K562 (cell line): ENCODE data around the gene PDLIM5. TPM values are rescaled to one million over a fixed set of nuclear protein-coding genes. Genes with fewer than 3 reads are reported as not detected.

Source experiments
- ATAC-seq: fragments of 200-7000 bp; cut with Tn5 transposase; 3 replicates; pipeline ENCODE4 v1.9.1; 2020; ENCODE audit warnings: moderate library complexity
- BruUV-seq: library from RNA; stranded (reverse); fragments of 400-500 nt; replicated peaks from 2 replicates; lab custom pipeline; 2021; lab: Mats Ljungman, UMichigan
- CTCF ChIA-PET: fragments of 300-600 bp; formaldehyde crosslinking; extraction: SDS; loops from one replicate; lab custom pipeline; 2021; ENCODE audit warnings: low intra/inter-chr PET ratio; lab: Yijun Ruan, JAX
- POLR2A ChIA-PET: fragments of 300-600, 350-650 bp; sonication (Branson Sonifier 250); formaldehyde crosslinking; extraction: SDS; loops from one replicate; lab custom pipeline; 2021; ENCODE audit warnings: antibody characterized with exemption, inconsistent platforms; lab: Yijun Ruan, JAX
- DNase-seq, 4 experiments: peaks; one replicate each; pipeline versions ENCODE4 v3.0.0 to v3.0.0-alpha.2; 2011 to 2018; ENCODE audit warnings: low spot score in 3 of 4, mixed read lengths in 3 of 4; ENCODE audit errors: extremely low read depth in 1 of 4
- FAIRE-seq: peaks from 2 replicates; lab custom pipeline; 2011; peaks lifted over from hg19 to GRCh38; lab: Jason Lieb, UNC
- H2AFZ ChIP-seq: 2 replicates; pipeline ENCODE4 v1.6.0; 2011; ENCODE audit warnings: low read depth, low read length, control low read depth, inconsistent platforms
- H3K27ac ChIP-seq: fragments of 200-600 bp; 3 replicates; pipeline ENCODE4 v1.8.0; 2011; ENCODE audit warnings: low read depth, mild to moderate bottlenecking, control low read depth, inconsistent platforms, low read length, moderate library complexity, mixed read lengths; ENCODE audit errors: extremely low read depth
- H3K27me3 ChIP-seq, 2 experiments: fragments of 300-600 bp in 1 of 2; 2 replicates in 1 of 2; 3 replicates in 1 of 2; pipeline versions ENCODE4 v1.6.0 to v1.8.0; 2011; ENCODE audit warnings: inconsistent platforms in 2 of 2, low read length in 2 of 2, mild to moderate bottlenecking in 1 of 2, mixed read lengths in 1 of 2, moderate library complexity in 1 of 2; ENCODE audit not compliant: control insufficient read depth in 2 of 2, insufficient read depth in 2 of 2
- H3K36me3 ChIP-seq: fragments of 300-600 bp; 3 replicates; pipeline ENCODE4 v1.8.0; 2011; ENCODE audit warnings: mild to moderate bottlenecking, low read length, inconsistent platforms; ENCODE audit not compliant: control insufficient read depth, insufficient read depth
- H3K4me1 ChIP-seq, 2 experiments: fragments of 200-600 bp in 1 of 2; replicated peaks in 1 of 2; 2 replicates in 1 of 2; 3 replicates in 1 of 2; pipeline versions ENCODE4 v1.5.1 to v1.8.0; 2011; ENCODE audit warnings: inconsistent platforms in 2 of 2, low read length in 2 of 2, mild to moderate bottlenecking in 1 of 2, mixed read lengths in 1 of 2, moderate library complexity in 1 of 2; ENCODE audit not compliant: control insufficient read depth in 2 of 2, insufficient read depth in 2 of 2
- H3K4me2 ChIP-seq: 2 replicates; pipeline ENCODE4 v1.6.1; 2011; ENCODE audit warnings: low read length, control low read depth, inconsistent platforms, mixed read lengths; ENCODE audit not compliant: insufficient read depth
- H3K4me3 ChIP-seq: fragments of 200-600 bp; sonication (generic), shearing (Covaris generic); 2 replicates; pipeline ENCODE4 v1.5.1; 2016; ENCODE audit warnings: control low read depth, inconsistent platforms
- H3K79me2 ChIP-seq: fragments of 200-600 bp; 3 replicates; pipeline ENCODE4 v1.8.0; 2011; ENCODE audit warnings: low read length, inconsistent platforms; ENCODE audit not compliant: control insufficient read depth, insufficient read depth
- H3K9ac ChIP-seq, 2 experiments: 2 replicates each; pipeline versions ENCODE4 v1.6.0 to v1.6.1; 2011; ENCODE audit warnings: low read depth in 2 of 2, low read length in 2 of 2, control low read depth in 1 of 2, inconsistent platforms in 1 of 2, mild to moderate bottlenecking in 1 of 2, mixed read lengths in 1 of 2; ENCODE audit not compliant: insufficient read depth in 1 of 2
- H3K9me1 ChIP-seq: one replicate; pipeline ENCODE4 v1.6.0; 2011; ENCODE audit warnings: inconsistent platforms, mild to moderate bottlenecking, low read length, moderate library complexity; ENCODE audit not compliant: control insufficient read depth, insufficient read depth
- H3K9me3 ChIP-seq: replicated peaks from 2 replicates; pipeline ENCODE4 v1.5.1; 2011; ENCODE audit warnings: low read depth, low read length, inconsistent platforms; ENCODE audit not compliant: control insufficient read depth, insufficient read depth
- H4K20me1 ChIP-seq: replicated peaks from 2 replicates; pipeline ENCODE4 v1.6.1; 2011; ENCODE audit warnings: low read length, inconsistent platforms, mixed read lengths; ENCODE audit not compliant: control insufficient read depth, insufficient read depth
- DMBX1 ChIP-seq: fragments of 250-450 bp; sonication (Bioruptor Pico); IDR thresholded peaks from 2 replicates; pipeline ENCODE4 v1.8.0; 2022; ENCODE audit warnings: inconsistent platforms, mild to moderate bottlenecking, moderate library complexity, borderline replicate concordance
- E2F3 ChIP-seq: fragments of 250-450 bp; sonication (Bioruptor Pico); IDR thresholded peaks from 2 replicates; pipeline ENCODE4 v1.4.0; 2020; ENCODE audit warnings: mild to moderate bottlenecking
- GABPA ChIP-seq: fragments of 200-800 bp; sonication (Bioruptor generic); conservative IDR thresholded peaks from 2 replicates; pipeline ENCODE4 v1.6.1; 2016; ENCODE audit warnings: low read depth, missing genetic modification characterization, missing compliant biosample characterization
- MED1 ChIP-seq: sonication (generic); formaldehyde crosslinking; IDR thresholded peaks from 2 replicates; pipeline ENCODE4 v1.8.1; 2023; ENCODE audit warnings: missing genetic modification reagents, borderline replicate concordance
- NCOA1 ChIP-seq: fragments of 450-650 bp; IDR thresholded peaks from 2 replicates; pipeline ENCODE4 v1.6.1; 2016; ENCODE audit warnings: low read depth
- NFXL1 ChIP-seq: fragments of 450-650 bp; formaldehyde crosslinking; IDR thresholded peaks from 2 replicates; pipeline ENCODE4 v1.4.0; 2021; ENCODE audit warnings: mild to moderate bottlenecking
- PRPF4 ChIP-seq: fragments of 200-400 bp; formaldehyde crosslinking; IDR thresholded peaks from one replicate; pipeline ENCODE4 v1.6.1; 2017; ENCODE audit warnings: low read length, low read depth, mild to moderate bottlenecking; ENCODE audit not compliant: insufficient read depth, poor library complexity, severe bottlenecking
- ZNF318 ChIP-seq, 2 experiments: fragments of 450-650 bp; IDR thresholded peaks; 2 replicates each; pipeline ENCODE4 v1.6.1; 2016; ENCODE audit warnings: mild to moderate bottlenecking in 2 of 2, borderline replicate concordance in 1 of 2, low read depth in 1 of 2, moderate library complexity in 1 of 2
- ZNF75A ChIP-seq: fragments of 450-650 bp; formaldehyde crosslinking; IDR thresholded peaks from 2 replicates; pipeline ENCODE4 v1.4.0; 2020; ENCODE audit warnings: mild to moderate bottlenecking
- ZNF764 ChIP-seq: fragments of 250-450 bp; sonication (Bioruptor Pico); IDR thresholded peaks from 2 replicates; pipeline ENCODE4 v1.4.0; 2020; ENCODE audit warnings: low read depth, mild to moderate bottlenecking, moderate library complexity
- WGBS: fragments of 100-300 bp; shearing (Covaris generic); methylation state at CpG from one replicate; pipeline ENCODE4 v1.1.6; 2016; ENCODE audit warnings: low coverage, mixed read lengths; ENCODE audit not compliant: insufficient coverage; ENCODE audit errors: missing lambda C conversion rate; 5-methylcytosine and 5-hydroxymethylcytosine counted together
- in situ Hi-C: fragments of 300-500 bp; cut with MboI; formaldehyde crosslinking; loops from 4 replicates; pipeline ENCODE4 v1.15.0; 2018; ENCODE audit warnings: inconsistent platforms, mixed read lengths
- intact Hi-C: fragments of 100-400 bp; cut with micrococcal nuclease; formaldehyde crosslinking; loops from 2 replicates; pipeline ENCODE4 v1.14.2; 2022
- polyA plus RNA-seq, 8 experiments: library from polyadenylated mRNA; depleted of rRNA in 4 of 8; stranded (reverse) in 5 of 8; unstranded in 3 of 8; fragments of >200 nt; fragmentation: Nextera tagmentation in 2 of 8; fragmentation: Illumina TruSeq in 1 of 8; extraction: Ambion mirVana in 2 of 8; extraction: Trizol in 1 of 8; gene quantifications; 2 replicates each; pipeline versions ENCODE4 v1.2.1 to v1.2.3, GENCODE V29; 2011 to 2014; ENCODE audit warnings: inconsistent platforms in 1 of 8, missing spikeins in 1 of 8
- total RNA-seq, 7 experiments: library from RNA; depleted of rRNA in 6 of 7; stranded (reverse); fragments of >200 nt in 6 of 7; fragmentation: Illumina TruSeq in 2 of 7; extraction: Trizol in 2 of 7; gene quantifications; 2 replicates each; pipeline versions ENCODE4 v1.2.1 to v1.2.3, GENCODE V29; 2011 to 2021; ENCODE audit warnings: low replicate concordance in 1 of 7
- TF ChIP-seq, protein P1 (sequence below), 2 experiments: IDR thresholded peaks; 2 replicates each; pipeline ENCODE4 v1.6.1; 2012; ENCODE audit warnings: improper control_type of control experiment in 2 of 2, low read depth in 2 of 2, low read length in 2 of 2, borderline replicate concordance in 1 of 2

PDLIM5 gene
- total and polyA plus RNA-seq, 9 of the 15 experiments (the other 6 are each of a cell fraction or from before 2014, with no cell fraction given): 36.9 to 127 (median 62.5) TPM

GRCh38 chr4:94653984-94654609 is 202.4 kb downstream of the PDLIM5 start:
- no peaks in the 10 kb centered on the region for H3K79me2 ChIP-seq
- no peak for FAIRE-seq
- no peaks in the 10 kb centered on the region for H3K27me3 ChIP-seq
- intact Hi-C loops: no loop called here
- DNase-seq: no peak
- no peak overlapping the region for H2AFZ ChIP-seq
- no peaks in the 10 kb centered on the region for H3K9me3 ChIP-seq
- CTCF ChIA-PET: no interaction called here
- peaks cover 0 to 6% of the 10 kb centered on the region in 2 experiments; a peak in 4 of 5 replicates for H3K4me1 ChIP-seq
- 82% methylated on average over 3 of the region's 3 CpGs for WGBS
- POLR2A ChIA-PET: no interaction called here
- H3K27ac ChIP-seq: no peak overlapping the region
- no peak overlapping the region for H3K9ac ChIP-seq
- in situ Hi-C loops: no loop called here
- H4K20me1 ChIP-seq: peaks cover 5% of the 10 kb centered on the region; the same call in 1 of the 2 replicates
- no peak overlapping the region for H3K4me2 ChIP-seq
- no peak for ATAC-seq
- no peak overlapping the region for H3K4me3 ChIP-seq
- peaks cover 19% of the 10 kb centered on the region; the same call in 1 of the 3 replicates for H3K36me3 ChIP-seq
- BruUV-seq: no TSS peak
- H3K9me1 ChIP-seq: no peaks in the 10 kb centered on the region
- no peak for TF ChIP-seq DMBX1 (CRISPR knock-in tag)
- no peak for TF ChIP-seq PRPF4
- TF ChIP-seq GABPA (tag): no peak
- TF ChIP-seq E2F3: no peak
- TF ChIP-seq NFXL1 (CRISPR knock-in tag): no peak
- no peak for TF ChIP-seq ZNF764 (CRISPR knock-in tag)
- TF ChIP-seq NCOA1: no peak
- no peak for TF ChIP-seq MED1 (CRISPR knock-in tag)
- no peak for TF ChIP-seq ZNF75A (CRISPR knock-in tag)
- TF ChIP-seq ZNF318 (IDR thresholded peaks at IDR 0.05; ENCODE audit: borderline replicate concordance in 1 of 2, low read depth in 1 of 2): no peak
- TF ChIP-seq, protein P1, sequence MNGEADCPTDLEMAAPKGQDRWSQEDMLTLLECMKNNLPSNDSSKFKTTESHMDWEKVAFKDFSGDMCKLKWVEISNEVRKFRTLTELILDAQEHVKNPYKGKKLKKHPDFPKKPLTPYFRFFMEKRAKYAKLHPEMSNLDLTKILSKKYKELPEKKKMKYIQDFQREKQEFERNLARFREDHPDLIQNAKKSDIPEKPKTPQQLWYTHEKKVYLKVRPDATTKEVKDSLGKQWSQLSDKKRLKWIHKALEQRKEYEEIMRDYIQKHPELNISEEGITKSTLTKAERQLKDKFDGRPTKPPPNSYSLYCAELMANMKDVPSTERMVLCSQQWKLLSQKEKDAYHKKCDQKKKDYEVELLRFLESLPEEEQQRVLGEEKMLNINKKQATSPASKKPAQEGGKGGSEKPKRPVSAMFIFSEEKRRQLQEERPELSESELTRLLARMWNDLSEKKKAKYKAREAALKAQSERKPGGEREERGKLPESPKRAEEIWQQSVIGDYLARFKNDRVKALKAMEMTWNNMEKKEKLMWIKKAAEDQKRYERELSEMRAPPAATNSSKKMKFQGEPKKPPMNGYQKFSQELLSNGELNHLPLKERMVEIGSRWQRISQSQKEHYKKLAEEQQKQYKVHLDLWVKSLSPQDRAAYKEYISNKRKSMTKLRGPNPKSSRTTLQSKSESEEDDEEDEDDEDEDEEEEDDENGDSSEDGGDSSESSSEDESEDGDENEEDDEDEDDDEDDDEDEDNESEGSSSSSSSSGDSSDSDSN (IDR thresholded peaks at IDR 0.05; ENCODE audit: borderline replicate concordance in 1 of 2, low read depth in 2 of 2, low read length in 2 of 2): no peak
